Measurements from ENCODE around the gene SNRNP25. TPM values are rescaled to one million over a fixed set of nuclear protein-coding genes. Genes with fewer than 3 reads are reported as not detected.

Gene SNRNP25
- total RNA-seq, 2 experiments from 2014 or later = 62.3 to 63.2 TPM

GRCh38 chr16:84718-85406 lies 31.2 kb downstream of the SNRNP25 start:
- CTCF ChIA-PET = interaction anchor here (1.0 to 2.9 kb wide), 6 partner anchors 12 to 22 kb away, joined by 3 to 33 read pairs (median 6); no protein-coding TSS in a partner anchor
- H3K4me3 Mint-ChIP-seq = peak overlapping the region; percentile 37
- peaks cover 35% of the 10 kb centered on the region for H3K4me1 Mint-ChIP-seq (ENCODE audit: low read depth)
- peaks cover 39% of the 10 kb centered on the region for H3K36me3 Mint-ChIP-seq (ENCODE audit: low read depth)
- POLR2A ChIA-PET = interaction anchor here (1.0 to 1.6 kb wide), 4 partner anchors 9 to 32 kb away, joined by 3 to 7 read pairs (median 4); partner anchors contain the start of genes POLR3K and SNRNP25
- ATAC-seq (peak; percentile 76), DNase-seq (peak; percentile 79)
- H3K27ac Mint-ChIP-seq = peak overlapping the region; percentile 89
- H3K27me3 Mint-ChIP-seq (ENCODE audit: low read depth) = no peaks in the 10 kb centered on the region
- no peaks in the 10 kb centered on the region for H3K9me3 Mint-ChIP-seq (ENCODE audit: insufficient read depth)

- H3K4me1 Mint-ChIP-seq (ENCODE audit: low read depth) = peaks cover 35% of the 10 kb centered on the region
- H3K36me3 Mint-ChIP-seq (ENCODE audit: low read depth) = peaks cover 36% of the 10 kb centered on the region
- DNase-seq = no peak
- CTCF ChIA-PET = interaction anchor here (1.1 to 2.9 kb wide), 5 partner anchors 11 to 21 kb away, joined by 3 to 33 read pairs (median 8); no protein-coding TSS in a partner anchor
- no peaks in the 10 kb centered on the region for H3K27me3 Mint-ChIP-seq (ENCODE audit: low read depth)
- POLR2A ChIA-PET = interaction anchor here (1.0 to 1.6 kb wide), 3 partner anchors 10 to 32 kb away, joined by 3 to 7 read pairs (median 6); partner anchors contain the start of genes POLR3K and SNRNP25
- H3K27ac Mint-ChIP-seq = peak overlapping the region; percentile 89
- no peak for ATAC-seq
- H3K4me3 Mint-ChIP-seq = no peak overlapping the region
- H3K9me3 Mint-ChIP-seq (ENCODE audit: insufficient read depth) = no peaks in the 10 kb centered on the region
Observed at GRCh38 chr16:85407-85782, 31.8 kb downstream of the SNRNP25 start.

GRCh38 chr16:85865-86264 lies 32.2 kb downstream of the SNRNP25 start:
- POLR2A ChIA-PET = interaction anchor here (1.0 to 1.4 kb wide), 2 partner anchors 23 to 33 kb away, joined by 3 to 6 read pairs; partner anchors contain the start of genes POLR3K and SNRNP25

GRCh38 chr16:86483-86952 lies 32.9 kb downstream of the SNRNP25 start:
- no peaks in the 10 kb centered on the region for H3K9me3 Mint-ChIP-seq (ENCODE audit: insufficient read depth)
- CTCF ChIA-PET = interaction anchor here (0.7 to 2.8 kb wide), 4 partner anchors 10 to 22 kb away, joined by 3 to 33 read pairs (median 7); no protein-coding TSS in a partner anchor
- no peak for ATAC-seq

More at GRCh38 chr16:85865-86264, 32.2 kb downstream of the SNRNP25 start:
- peaks cover 35% of the 10 kb centered on the region for H3K4me1 Mint-ChIP-seq (ENCODE audit: low read depth)
- CTCF ChIA-PET = interaction anchor here (1.6 to 2.9 kb wide), 4 partner anchors 11 to 21 kb away, joined by 5 to 33 read pairs (median 17); no protein-coding TSS in a partner anchor
- ATAC-seq (no peak), DNase-seq (no peak)
- no peak overlapping the region for H3K4me3 Mint-ChIP-seq
- H3K27me3 Mint-ChIP-seq (ENCODE audit: low read depth) = no peaks in the 10 kb centered on the region
- peak overlapping the region; percentile 71 for H3K27ac Mint-ChIP-seq
- H3K36me3 Mint-ChIP-seq (ENCODE audit: low read depth) = peaks cover 34% of the 10 kb centered on the region
- H3K9me3 Mint-ChIP-seq (ENCODE audit: insufficient read depth) = no peaks in the 10 kb centered on the region

GRCh38 chr16:88613-89012 lies 35.0 kb downstream of the SNRNP25 start:
- Mint-ChIP-seq H3K4me3 (no peak overlapping the region), H3K27me3 (ENCODE audit: low read depth) (no peaks in the 10 kb centered on the region)
- POLR2A ChIA-PET = no interaction called here

More at GRCh38 chr16:86483-86952, 32.9 kb downstream of the SNRNP25 start:
- Mint-ChIP-seq H3K4me3 (no peak overlapping the region), H3K4me1 (ENCODE audit: low read depth) (peaks cover 35% of the 10 kb centered on the region), H3K36me3 (ENCODE audit: low read depth) (peaks cover 32% of the 10 kb centered on the region), H3K27ac (peak overlapping the region; percentile 71), H3K27me3 (ENCODE audit: low read depth) (no peaks in the 10 kb centered on the region)
- POLR2A ChIA-PET = no interaction called here
- DNase-seq = no peak

GRCh38 chr16:89391-90302 lies 36.0 kb downstream of the SNRNP25 start:
- no peak overlapping the region for H3K27ac Mint-ChIP-seq
- no peak overlapping the region for H3K4me3 Mint-ChIP-seq

More at GRCh38 chr16:88613-89012, 35.0 kb downstream of the SNRNP25 start:
- CTCF ChIA-PET = no interaction called here
- DNase-seq = no peak
- H3K27ac Mint-ChIP-seq = no peak overlapping the region
- H3K36me3 Mint-ChIP-seq (ENCODE audit: low read depth) = peaks cover 30% of the 10 kb centered on the region
- peaks cover 29% of the 10 kb centered on the region for H3K4me1 Mint-ChIP-seq (ENCODE audit: low read depth)
- no peak for ATAC-seq
- no peaks in the 10 kb centered on the region for H3K9me3 Mint-ChIP-seq (ENCODE audit: insufficient read depth)

GRCh38 chr16:91484-91883 lies 37.9 kb downstream of the SNRNP25 start:
- H3K4me1 Mint-ChIP-seq (ENCODE audit: low read depth) = peaks cover 2% of the 10 kb centered on the region
- H3K4me3 Mint-ChIP-seq = no peak overlapping the region
- no peak overlapping the region for H3K27ac Mint-ChIP-seq
- no peak for DNase-seq
- H3K9me3 Mint-ChIP-seq (ENCODE audit: insufficient read depth) = no peaks in the 10 kb centered on the region
- H3K27me3 Mint-ChIP-seq (ENCODE audit: low read depth) = no peaks in the 10 kb centered on the region
- CTCF ChIA-PET = interaction anchor here (0.6 to 2.8 kb wide), 5 partner anchors 16 to 90 kb away, joined by 3 to 16 read pairs (median 4); no protein-coding TSS in a partner anchor
- no peak for ATAC-seq
- POLR2A ChIA-PET = interaction anchor here (0.8 kb wide), 1 partner anchor 21 kb away, joined by 3 read pairs; no protein-coding TSS in a partner anchor
- H3K36me3 Mint-ChIP-seq (ENCODE audit: low read depth) = peaks cover 12% of the 10 kb centered on the region

More at GRCh38 chr16:89391-90302, 36.0 kb downstream of the SNRNP25 start:
- Mint-ChIP-seq H3K4me1 (ENCODE audit: low read depth) (peaks cover 19% of the 10 kb centered on the region), H3K36me3 (ENCODE audit: low read depth) (peaks cover 23% of the 10 kb centered on the region), H3K9me3 (ENCODE audit: insufficient read depth) (no peaks in the 10 kb centered on the region), H3K27me3 (ENCODE audit: low read depth) (no peaks in the 10 kb centered on the region)
- ATAC-seq = no peak
- DNase-seq = no peak
- ChIA-PET POLR2A (interaction anchor here (1.2 kb wide), 1 partner anchor 15 kb away, joined by 3 read pairs; no protein-coding TSS in a partner anchor), CTCF (interaction anchor here (2.8 kb wide), 1 partner anchor 24 kb away, joined by 16 read pairs; no protein-coding TSS in a partner anchor)

- Mint-ChIP-seq H3K27ac (no peak overlapping the region), H3K4me1 (ENCODE audit: low read depth) (peaks cover 9% of the 10 kb centered on the region), H3K4me3 (no peak overlapping the region), H3K9me3 (ENCODE audit: insufficient read depth) (no peaks in the 10 kb centered on the region), H3K27me3 (ENCODE audit: low read depth) (no peaks in the 10 kb centered on the region), H3K36me3 (ENCODE audit: low read depth) (peaks cover 10% of the 10 kb centered on the region)
- ChIA-PET POLR2A (interaction anchor here (1.0 kb wide), 1 partner anchor 10 kb away, joined by 3 read pairs; no protein-coding TSS in a partner anchor), CTCF (interaction anchor here (1.5 to 7.1 kb wide), 3 partner anchors 13 to 29 kb away, joined by 4 to 265 read pairs (median 70); no protein-coding TSS in a partner anchor)
- ATAC-seq (no peak), DNase-seq (no peak)
Observed at GRCh38 chr16:92431-93339, 39.1 kb downstream of the SNRNP25 start.

GRCh38 chr16:94918-95265 lies 41.3 kb downstream of the SNRNP25 start:
- Mint-ChIP-seq H3K9me3 (ENCODE audit: insufficient read depth) (no peaks in the 10 kb centered on the region), H3K27me3 (ENCODE audit: low read depth) (no peaks in the 10 kb centered on the region), H3K4me1 (ENCODE audit: low read depth) (peaks cover 10% of the 10 kb centered on the region), H3K36me3 (ENCODE audit: low read depth) (peaks cover 7% of the 10 kb centered on the region), H3K27ac (no peak overlapping the region), H3K4me3 (no peak overlapping the region)
- CTCF ChIA-PET = interaction anchor here (2.6 to 7.1 kb wide), 4 partner anchors 11 to 31 kb away, joined by 31 to 265 read pairs (median 61); partner anchors contain the start of genes MPG and RHBDF1
- DNase-seq (no peak), ATAC-seq (no peak)
- POLR2A ChIA-PET = interaction anchor here (4.2 kb wide), 1 partner anchor 30 kb away, joined by 32 read pairs; no protein-coding TSS in a partner anchor

GRCh38 chr16:96935-97381 lies 43.3 kb downstream of the SNRNP25 start:
- DNase-seq = peak; percentile 93
- H3K27ac Mint-ChIP-seq = no peak overlapping the region
- peak; percentile 95 for ATAC-seq
- no peaks in the 10 kb centered on the region for H3K9me3 Mint-ChIP-seq (ENCODE audit: insufficient read depth)
- H3K27me3 Mint-ChIP-seq (ENCODE audit: low read depth) = no peaks in the 10 kb centered on the region
- CTCF ChIA-PET = interaction anchor here (0.5 to 7.1 kb wide), 28 partner anchors 9 to 354 kb away, joined by 3 to 265 read pairs (median 6); partner anchors contain the start of genes HBQ1, LUC7L, MPG and MRPL28
- H3K4me1 Mint-ChIP-seq (ENCODE audit: low read depth) = peaks cover 8% of the 10 kb centered on the region
- H3K4me3 Mint-ChIP-seq = no peak overlapping the region
- peaks cover 7% of the 10 kb centered on the region for H3K36me3 Mint-ChIP-seq (ENCODE audit: low read depth)
- POLR2A ChIA-PET = interaction anchor here (0.6 to 4.2 kb wide), 4 partner anchors 19 to 43 kb away, joined by 3 to 32 read pairs (median 4); partner anchors contain the start of genes MPG and SNRNP25
